Neural cell (in vitro differentiated cells): ENCODE results near the gene SLC25A25. TPM values are rescaled to one million over a fixed set of nuclear protein-coding genes. Genes with fewer than 3 reads are reported as not detected.

Source experiments
- H2AFZ ChIP-seq: fragments of 200-600, 300-800 bp; sonication (generic), shearing (Covaris generic); 2 replicates; pipeline ENCODE4 v1.6.0; 2014; ENCODE audit warnings: low read depth, mild to moderate bottlenecking, antibody characterized with exemption, low read length, moderate library complexity
- H3F3A ChIP-seq: fragments of 200-600 bp; shearing (Covaris generic); 2 replicates; pipeline ENCODE4 v1.6.1; 2016; ENCODE audit warnings: mild to moderate bottlenecking, moderate library complexity, mixed read lengths, antibody characterized with exemption, low read length; ENCODE audit not compliant: insufficient read depth, poor library complexity, severe bottlenecking
- H3K27ac ChIP-seq: fragments of 200-600, 300-800 bp; sonication (generic), shearing (Covaris generic); 2 replicates; pipeline ENCODE4 v1.5.1; 2014; ENCODE audit warnings: mild to moderate bottlenecking, low read length, moderate library complexity
- H3K27me3 ChIP-seq: fragments of 300-800, 200-600 bp; sonication (generic), shearing (Covaris generic); 2 replicates; pipeline ENCODE4 v1.6.0; 2014; ENCODE audit warnings: mild to moderate bottlenecking, low read depth, low read length, moderate library complexity; ENCODE audit not compliant: insufficient read depth
- H3K36me3 ChIP-seq: fragments of 300-800, 200-600 bp; sonication (generic), shearing (Covaris generic); 2 replicates; pipeline ENCODE4 v1.5.1; 2014; ENCODE audit warnings: mild to moderate bottlenecking, antibody characterized with exemption, low read length, moderate library complexity; ENCODE audit not compliant: insufficient read depth
- H3K4me2 ChIP-seq: fragments of 300-800, 200-600 bp; sonication (generic), shearing (Covaris generic); 2 replicates; pipeline ENCODE4 v1.6.0; 2014; ENCODE audit warnings: mild to moderate bottlenecking, low read length
- H3K4me3 ChIP-seq: fragments of 300-800, 200-600 bp; sonication (generic), shearing (Covaris generic); 2 replicates; pipeline ENCODE4 v1.5.1; 2014; ENCODE audit warnings: mild to moderate bottlenecking, low read length, moderate library complexity
- H3K79me2 ChIP-seq: fragments of 200-600 bp; shearing (Covaris generic); replicated peaks from 2 replicates; pipeline ENCODE4 v1.6.0; 2014; ENCODE audit warnings: mild to moderate bottlenecking, low read length, moderate library complexity; ENCODE audit not compliant: insufficient read depth
- H3K9ac ChIP-seq: fragments of 300-800, 200-600 bp; sonication (generic), shearing (Covaris generic); 2 replicates; pipeline ENCODE4 v1.6.1; 2016; ENCODE audit warnings: mild to moderate bottlenecking, low read length, mixed read lengths
- H3K9me2 ChIP-seq: fragments of 200-600 bp; shearing (Covaris generic); 2 replicates; pipeline ENCODE4 v1.6.1; 2016; ENCODE audit warnings: mild to moderate bottlenecking, low read length, mixed read lengths; ENCODE audit not compliant: insufficient read depth
- H3K9me3 ChIP-seq: fragments of 200-600, 300-800 bp; sonication (generic), shearing (Covaris generic); 2 replicates; pipeline ENCODE4 v1.6.1; 2016; ENCODE audit warnings: mild to moderate bottlenecking, mixed run types, low read length, moderate library complexity, mixed read lengths
- H4K20me1 ChIP-seq: fragments of 200-600 bp; shearing (Covaris generic); 2 replicates; pipeline ENCODE4 v1.6.1; 2016; ENCODE audit warnings: mild to moderate bottlenecking, mixed run types; ENCODE audit not compliant: insufficient read depth
- CTCF ChIP-seq: fragments of 450-650 bp; IDR thresholded peaks from 2 replicates; pipeline ENCODE4 v1.5.1; 2014; ENCODE audit warnings: antibody characterized with exemption, mild to moderate bottlenecking, moderate library complexity; ENCODE audit not compliant: poor library complexity, severe bottlenecking
- EP300 ChIP-seq: fragments of 450-650 bp; conservative IDR thresholded peaks from 2 replicates; pipeline ENCODE4 v1.6.1; 2014; ENCODE audit warnings: antibody characterized with exemption, mild to moderate bottlenecking, moderate library complexity; ENCODE audit not compliant: poor library complexity, severe bottlenecking
- EZH2 ChIP-seq: fragments of 200-600, 300-800 bp; shearing (Covaris generic), sonication (generic); IDR thresholded peaks from 2 replicates; pipeline ENCODE4 v1.6.1; 2014; ENCODE audit warnings: antibody characterized with exemption, low read length, borderline replicate concordance, mild to moderate bottlenecking; ENCODE audit not compliant: insufficient read depth, poor library complexity, severe bottlenecking
- MXI1 ChIP-seq: fragments of 450-650 bp; conservative IDR thresholded peaks from 2 replicates; pipeline ENCODE4 v1.6.1; 2014; ENCODE audit warnings: antibody characterized with exemption, mild to moderate bottlenecking; ENCODE audit not compliant: poor library complexity, severe bottlenecking
- POLR2AphosphoS5 ChIP-seq: IDR thresholded peaks from 2 replicates; pipeline ENCODE4 v1.6.1; 2012
- RAD21 ChIP-seq: fragments of 450-650 bp; conservative IDR thresholded peaks from 2 replicates; pipeline ENCODE4 v1.6.1; 2014; ENCODE audit warnings: antibody characterized with exemption, mild to moderate bottlenecking, moderate library complexity
- REST ChIP-seq: IDR thresholded peaks from 2 replicates; pipeline ENCODE4 v1.6.1; 2012; ENCODE audit warnings: borderline replicate concordance
- SMC3 ChIP-seq: fragments of 450-650 bp; conservative IDR thresholded peaks from 2 replicates; pipeline ENCODE4 v1.6.1; 2014; ENCODE audit warnings: antibody characterized with exemption, mild to moderate bottlenecking, moderate library complexity; ENCODE audit not compliant: poor library complexity
- TAF1 ChIP-seq: IDR thresholded peaks from 2 replicates; pipeline ENCODE4 v1.6.1; 2012; ENCODE audit warnings: low read depth
- polyA plus RNA-seq: library from polyadenylated mRNA; depleted of rRNA; stranded (reverse); fragments of >200 nt; gene quantifications from 2 replicates; pipeline ENCODE4 v1.2.3, GENCODE V29; 2014

The SLC25A25 gene
- polyA plus RNA-seq, 1 donor from 2014 or later = 43.7 TPM

DNA sequence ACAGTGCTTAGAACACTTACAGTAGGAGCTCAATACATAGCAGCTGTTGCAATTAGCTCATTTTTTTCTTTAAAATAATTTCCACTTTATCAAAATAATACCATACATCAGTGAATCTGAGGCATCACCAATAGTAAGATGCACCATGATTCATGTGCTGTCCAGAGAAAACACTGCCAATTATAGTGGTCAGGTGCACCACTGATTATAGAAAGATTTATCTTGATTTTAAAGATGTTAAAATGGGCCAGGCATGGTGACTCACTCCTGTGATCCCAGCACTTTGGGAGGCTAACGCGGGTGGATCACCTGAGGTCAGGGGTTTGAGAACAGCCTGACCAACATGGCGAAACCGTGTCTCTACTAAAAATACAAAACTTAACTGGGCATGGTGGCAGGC, 40.3 kb upstream of the SLC25A25 start:
- Histone ChIP-seq H3K27me3 (no peaks in the 10 kb centered on the region), H2AFZ (no peak overlapping the region), H3K4me2 (no peak overlapping the region), H3F3A (no peaks in the 10 kb centered on the region), H3K79me2 (no peaks in the 10 kb centered on the region), H3K9me3 (no peaks in the 10 kb centered on the region), H3K4me3 (no peak overlapping the region), H3K9me2 (no peaks in the 10 kb centered on the region), H3K36me3 (no peaks in the 10 kb centered on the region), H4K20me1 (no peaks in the 10 kb centered on the region), H3K9ac (no peak overlapping the region), H3K27ac (no peak overlapping the region)
- TF ChIP-seq SMC3 (no peak), RAD21 (no peak), MXI1 (no peak), EZH2 (no peak), EP300 (no peak), CTCF (no peak), TAF1 (no peak), POLR2AphosphoS5 (no peak), REST (no peak)

DNA sequence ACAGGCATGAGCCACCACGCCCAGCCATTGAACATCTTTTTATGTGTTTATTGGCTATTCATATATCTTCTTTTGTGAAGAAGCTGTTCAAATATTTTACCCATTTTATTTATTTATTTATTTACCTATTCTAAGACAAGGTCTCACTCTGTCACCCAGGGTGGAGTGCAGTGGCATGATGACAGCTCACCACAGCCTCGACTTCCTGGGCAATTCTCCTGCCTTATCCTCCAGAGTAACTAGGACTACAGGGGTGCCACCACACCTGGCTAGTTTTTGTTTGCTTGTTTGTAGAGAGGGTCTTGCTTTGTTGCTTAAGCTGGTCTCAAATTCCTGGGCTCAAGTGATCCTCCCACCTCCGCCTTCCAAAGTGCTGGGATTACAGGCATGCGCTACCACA, 34.4 kb upstream of the SLC25A25 start:
- no peaks in the 10 kb centered on the region for H4K20me1 ChIP-seq
- no peak overlapping the region for H3K27ac ChIP-seq
- TF ChIP-seq RAD21 (no peak), TAF1 (no peak), REST (no peak), POLR2AphosphoS5 (no peak), MXI1 (no peak)
- no peaks in the 10 kb centered on the region for H3K9me3 ChIP-seq
- H2AFZ ChIP-seq = no peak overlapping the region
- no peak overlapping the region for H3K4me3 ChIP-seq
- H3K36me3 ChIP-seq = no peaks in the 10 kb centered on the region
- no peaks in the 10 kb centered on the region for H3K9me2 ChIP-seq
- no peak overlapping the region for H3K9ac ChIP-seq
- no peaks in the 10 kb centered on the region for H3K27me3 ChIP-seq
- H3K4me2 ChIP-seq = no peak overlapping the region
- no peaks in the 10 kb centered on the region for H3K79me2 ChIP-seq
- no peaks in the 10 kb centered on the region for H3F3A ChIP-seq
